D721Med (cell line): Measurements from ENCODE around the gene ERC1.
A peak's percentile ranks its signal among the peaks of the same experiment; 100 is the strongest.

Source experiments
- DNase-seq: peaks from one replicate; pipeline ENCODE4 v3.0.0; 2011; ENCODE audit warnings: low spot score; ENCODE audit not compliant: insufficient read length
- FAIRE-seq: peaks from 2 replicates; lab custom pipeline; 2011; peaks lifted over from hg19 to GRCh38; lab: Jason Lieb, UNC
- CTCF ChIP-seq: IDR thresholded peaks from 2 replicates; pipeline ENCODE4 v1.5.1; 2012; ENCODE audit warnings: mild to moderate bottlenecking, control low read depth; ENCODE audit not compliant: insufficient read depth; ENCODE audit errors: missing control alignments

Gene ERC1

GRCh38 chr12:981176-981828, 9.7 kb upstream of the ERC1 start:
- no peak for TF ChIP-seq CTCF
- FAIRE-seq (no peak), DNase-seq (no peak)

- no peak for FAIRE-seq
- DNase-seq = no peak
- TF ChIP-seq CTCF = no peak
These were observed 9.1 kb upstream of the ERC1 start for GRCh38 chr12:981961-982360.

GRCh38 chr12:988646-989045, 2.4 kb upstream of the ERC1 start:
- DNase-seq (no peak), FAIRE-seq (no peak)
- TF ChIP-seq CTCF = no peak

GRCh38 chr12:989051-989450, 2.0 kb upstream of the ERC1 start:
- FAIRE-seq = no peak
- no peak for TF ChIP-seq CTCF
- DNase-seq = no peak

GRCh38 chr12:989751-990660, 1.0 kb upstream of the ERC1 start:
- FAIRE-seq = no peak
- TF ChIP-seq CTCF = no peak
- no peak for DNase-seq

- TF ChIP-seq CTCF = no peak
- DNase-seq (peak; percentile 39), FAIRE-seq (no peak)
These were observed 619 bp downstream of the ERC1 start for GRCh38 chr12:991350-992333.
